HG03432 (cell line): Measurements from ENCODE around the gene LCTL.

Source experiments
- ATAC-seq: cut with Tn5 transposase; IDR thresholded peaks from one replicate; pipeline ENCODE4 v1.9.1; 2021; ENCODE audit warnings: mild to moderate bottlenecking, moderate library complexity; ENCODE audit not compliant: unreplicated experiment

The LCTL gene, protein sequence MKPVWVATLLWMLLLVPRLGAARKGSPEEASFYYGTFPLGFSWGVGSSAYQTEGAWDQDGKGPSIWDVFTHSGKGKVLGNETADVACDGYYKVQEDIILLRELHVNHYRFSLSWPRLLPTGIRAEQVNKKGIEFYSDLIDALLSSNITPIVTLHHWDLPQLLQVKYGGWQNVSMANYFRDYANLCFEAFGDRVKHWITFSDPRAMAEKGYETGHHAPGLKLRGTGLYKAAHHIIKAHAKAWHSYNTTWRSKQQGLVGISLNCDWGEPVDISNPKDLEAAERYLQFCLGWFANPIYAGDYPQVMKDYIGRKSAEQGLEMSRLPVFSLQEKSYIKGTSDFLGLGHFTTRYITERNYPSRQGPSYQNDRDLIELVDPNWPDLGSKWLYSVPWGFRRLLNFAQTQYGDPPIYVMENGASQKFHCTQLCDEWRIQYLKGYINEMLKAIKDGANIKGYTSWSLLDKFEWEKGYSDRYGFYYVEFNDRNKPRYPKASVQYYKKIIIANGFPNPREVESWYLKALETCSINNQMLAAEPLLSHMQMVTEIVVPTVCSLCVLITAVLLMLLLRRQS

DNA sequence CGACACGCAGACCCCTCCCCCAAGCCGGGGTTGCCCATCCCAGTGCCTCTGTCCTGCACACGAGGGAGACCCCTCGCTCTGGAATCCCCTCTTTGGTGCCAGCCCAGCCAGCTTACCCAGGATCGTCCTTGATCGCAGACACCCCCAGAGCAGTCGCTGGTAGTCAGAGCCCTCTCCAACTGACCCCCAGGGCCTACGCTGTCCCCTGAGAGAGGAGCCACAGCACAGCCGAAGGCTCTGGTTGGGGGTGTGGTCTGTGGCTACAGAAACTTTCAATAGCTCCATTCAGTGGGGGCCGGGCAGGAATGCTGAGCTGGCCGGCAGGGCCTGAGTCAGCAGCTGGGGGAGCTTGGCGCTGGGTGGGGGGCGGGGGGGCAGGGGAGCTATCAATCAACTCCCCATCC, at the start of gene LCTL:
Gene LCTL (minus strand): TSS at position 258 of the 404 bp plus-strand sequence. CDS start 633 bp downstream, outside the sequence.
- ATAC-seq: no peak

DNA sequence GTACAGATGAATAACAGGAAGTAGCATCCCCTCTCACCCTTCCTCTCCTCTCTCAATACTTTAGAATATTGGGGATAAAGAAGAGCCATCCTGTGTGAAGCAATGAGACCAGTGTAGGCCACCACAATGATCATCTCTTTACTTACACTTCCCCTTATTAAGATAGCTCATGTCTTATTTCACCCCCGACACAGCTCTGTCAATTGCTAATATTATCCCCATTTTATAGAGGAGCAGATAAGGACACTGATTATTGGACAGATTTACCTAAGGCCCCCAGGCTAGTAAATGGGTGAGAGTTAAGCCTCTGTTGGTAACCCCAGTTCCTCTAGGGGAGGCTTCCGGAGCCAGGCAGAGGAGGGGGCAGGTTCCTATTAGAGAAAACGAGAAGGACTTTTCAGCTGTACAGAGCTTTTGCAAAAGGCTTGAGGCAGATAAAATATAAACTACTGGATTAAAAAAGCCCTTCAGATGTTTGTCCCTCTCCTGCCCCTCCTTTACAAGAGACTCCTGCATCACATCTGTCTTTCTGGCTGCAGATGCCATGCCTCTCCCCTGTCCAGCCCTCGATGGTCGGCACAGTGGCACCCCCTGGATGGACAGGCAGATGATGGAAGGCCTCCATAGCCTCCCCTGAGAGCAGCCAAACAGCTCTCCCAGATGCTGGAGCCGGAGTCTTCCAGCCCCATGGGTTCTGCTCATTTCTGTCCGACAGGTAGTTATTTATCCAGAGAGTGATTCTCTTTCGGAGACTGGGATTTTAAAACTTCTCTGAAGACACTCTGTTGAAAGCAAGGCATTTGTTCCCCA, 49.4 kb upstream of the LCTL start:
- no peak for ATAC-seq

DNA sequence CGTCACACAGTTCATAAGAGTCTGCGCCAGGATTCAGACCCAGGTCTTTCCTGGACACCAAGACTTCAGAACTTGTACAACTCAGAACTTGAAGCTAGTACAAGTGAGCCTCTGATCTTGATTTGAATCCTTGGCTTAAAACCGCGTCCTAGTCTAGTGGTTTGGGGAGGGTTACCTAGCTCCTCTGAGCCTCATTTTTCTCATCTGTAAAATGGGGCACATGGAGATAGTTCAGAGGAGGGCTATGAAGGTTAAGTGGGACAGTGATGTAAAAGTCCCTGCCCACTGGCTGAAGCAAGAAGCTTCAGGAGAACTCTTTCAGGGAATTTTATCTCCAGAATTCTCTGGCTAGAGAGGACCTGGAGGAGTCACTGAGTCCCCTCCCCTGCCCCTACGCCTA, 48.7 kb upstream of the LCTL start:
- no peak for ATAC-seq

DNA sequence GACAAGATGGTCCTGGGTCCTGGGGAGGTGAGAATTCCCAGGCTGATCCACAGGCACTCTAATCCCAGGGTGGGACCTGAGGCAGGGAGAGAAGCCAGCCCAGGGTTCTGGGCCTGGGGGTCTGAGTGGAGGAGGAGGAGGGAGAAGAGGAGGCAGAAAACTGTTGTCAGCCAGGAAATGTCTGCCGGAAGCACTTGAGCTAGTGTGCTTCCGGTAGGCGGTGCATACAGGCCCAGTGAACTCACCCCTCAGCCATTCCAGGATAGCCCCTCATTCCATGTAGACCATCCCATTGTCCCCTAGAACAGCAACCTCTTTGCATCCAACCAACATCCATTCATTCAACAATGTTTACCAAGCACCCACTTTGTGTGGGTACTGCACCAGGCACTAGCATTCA, 47.9 kb upstream of the LCTL start:
- ATAC-seq: no peak

DNA sequence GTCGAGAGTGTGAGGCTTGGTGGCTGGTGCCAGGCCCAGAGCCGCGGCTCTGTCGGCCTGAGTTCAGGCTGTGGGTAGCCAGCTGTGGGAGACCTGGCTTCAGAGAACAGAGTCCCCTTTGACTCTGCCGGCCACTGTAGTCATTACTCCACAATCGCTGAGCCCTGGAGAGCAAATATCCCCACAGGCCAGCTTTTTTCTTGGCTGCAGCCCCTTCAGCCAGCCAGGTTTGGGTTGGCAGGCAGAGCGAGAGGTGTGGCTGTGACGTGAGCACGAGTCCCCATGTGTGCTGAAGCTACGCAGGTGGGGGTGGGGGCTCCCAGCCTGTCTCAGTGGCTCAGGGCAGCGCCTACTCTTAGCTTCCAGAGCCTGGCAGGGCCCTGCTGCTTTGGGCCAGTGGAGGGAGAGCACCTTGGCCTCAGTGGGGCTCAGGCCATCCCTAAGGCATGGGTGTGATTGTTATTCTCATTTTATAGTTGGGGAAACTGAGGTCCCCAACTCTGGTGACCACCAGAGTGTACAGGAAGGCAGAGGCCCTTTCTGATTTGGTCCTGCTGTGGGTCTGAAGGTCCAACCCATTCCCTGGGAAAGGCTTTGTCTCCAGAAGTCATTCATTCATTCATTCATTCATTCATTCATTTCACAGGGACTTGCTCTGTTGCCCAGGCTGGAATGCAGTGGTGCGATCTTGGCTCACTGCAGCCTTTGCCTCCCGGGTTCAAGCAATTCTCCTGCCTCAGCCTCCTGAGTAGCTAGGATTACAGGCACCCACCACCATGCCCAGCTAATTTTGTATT, 45.7 kb upstream of the LCTL start:
- no peak for ATAC-seq

DNA sequence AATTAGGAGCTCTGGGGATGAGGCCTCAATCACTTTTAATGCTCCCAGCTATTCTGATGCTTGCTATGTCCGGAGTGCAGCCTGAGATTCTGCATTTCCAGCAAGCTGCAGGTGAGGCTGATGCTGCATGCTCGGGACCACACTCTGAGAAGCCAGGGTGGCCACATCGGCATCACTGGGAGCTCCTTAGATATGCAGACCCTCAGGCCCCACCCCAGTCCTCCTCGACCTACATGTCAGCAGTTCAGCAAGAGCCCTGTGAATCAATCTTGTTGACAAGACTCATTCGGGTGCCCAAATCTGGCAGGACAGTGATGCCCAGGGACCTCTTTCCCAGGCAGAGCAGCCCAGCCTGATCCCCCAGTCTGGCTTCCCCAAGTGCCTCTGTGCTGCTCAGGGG, 44.1 kb upstream of the LCTL start:
- ATAC-seq: no peak

DNA sequence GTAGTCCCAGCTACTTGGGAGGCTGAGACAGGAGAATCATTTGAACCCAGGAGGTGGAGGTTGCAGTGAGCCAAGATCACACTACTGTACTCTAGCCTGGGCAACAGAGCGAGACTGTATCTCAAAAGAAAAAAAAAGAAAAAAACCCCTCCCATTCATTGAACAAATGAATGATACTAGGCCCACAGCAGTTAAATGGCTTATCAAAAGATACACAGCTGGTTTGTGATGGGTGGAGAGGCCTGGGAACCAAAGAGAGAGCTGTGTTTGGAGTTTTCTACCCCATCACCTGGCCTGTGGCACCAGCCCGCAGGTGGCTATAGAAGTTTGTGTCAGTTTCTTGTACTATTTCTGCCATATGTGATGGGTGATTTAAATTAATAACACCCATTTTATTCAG, 43.1 kb upstream of the LCTL start:
- ATAC-seq: no peak

DNA sequence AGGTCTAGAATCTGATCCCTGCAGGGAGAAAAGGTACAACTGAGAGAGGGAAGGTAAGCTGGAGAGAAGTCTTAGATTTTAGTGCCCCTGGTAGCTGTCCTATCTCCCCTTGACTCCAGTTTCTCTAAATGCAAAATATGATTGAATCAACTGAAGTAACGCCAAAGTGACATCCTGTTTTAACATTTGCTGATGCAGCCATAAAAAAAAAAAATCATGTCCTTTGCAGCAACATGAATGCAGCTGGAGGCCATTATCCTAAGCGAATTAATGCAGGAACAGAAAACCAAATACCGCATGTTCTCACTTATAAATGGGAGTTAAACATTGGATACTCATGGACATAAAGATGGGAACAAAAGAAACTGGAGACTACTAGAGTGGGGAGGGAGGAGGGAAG, 42.4 kb upstream of the LCTL start:
- no peak for ATAC-seq

DNA sequence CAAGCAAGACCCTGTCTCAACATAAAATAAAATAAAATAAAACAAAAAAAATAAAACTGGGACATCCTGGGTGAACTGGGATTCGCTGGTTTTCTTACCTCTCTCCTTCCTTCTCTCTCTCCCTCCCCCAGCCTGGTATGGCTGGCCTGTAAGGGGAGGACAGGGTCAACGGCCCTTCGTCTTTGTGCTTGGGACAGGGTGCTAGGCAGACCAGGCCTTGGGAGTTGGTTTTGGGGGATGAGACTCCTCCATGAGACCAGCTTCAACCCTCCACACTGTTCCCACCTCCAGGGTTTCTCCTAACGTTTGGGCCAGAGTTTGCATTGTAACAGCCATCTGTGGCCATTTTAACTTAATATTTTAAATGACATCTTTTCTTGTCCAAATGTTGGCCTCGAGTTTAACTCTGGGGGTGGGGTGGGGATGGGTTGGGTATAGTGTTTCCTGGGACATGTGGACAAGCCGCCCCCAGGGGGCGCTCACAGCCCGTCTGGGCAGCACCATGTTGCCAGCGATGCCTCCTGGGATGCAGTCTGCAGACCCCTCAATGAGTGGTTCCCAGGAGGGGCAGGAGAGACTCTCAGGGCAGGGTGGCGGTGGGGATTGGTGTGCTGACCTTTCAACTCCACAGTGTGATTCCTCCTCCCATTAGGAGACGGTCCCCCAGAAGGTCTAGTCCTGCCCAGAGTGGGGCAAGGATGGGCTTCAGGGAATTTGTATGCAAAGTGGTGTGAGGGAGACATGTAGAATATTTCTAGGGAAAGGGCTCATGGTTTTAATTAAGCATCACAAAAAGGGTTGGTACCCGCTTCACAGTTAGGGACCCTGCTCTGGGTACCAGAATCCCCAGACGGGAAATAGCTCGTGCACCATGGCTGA, 37.7 kb upstream of the LCTL start:
- no peak for ATAC-seq

DNA sequence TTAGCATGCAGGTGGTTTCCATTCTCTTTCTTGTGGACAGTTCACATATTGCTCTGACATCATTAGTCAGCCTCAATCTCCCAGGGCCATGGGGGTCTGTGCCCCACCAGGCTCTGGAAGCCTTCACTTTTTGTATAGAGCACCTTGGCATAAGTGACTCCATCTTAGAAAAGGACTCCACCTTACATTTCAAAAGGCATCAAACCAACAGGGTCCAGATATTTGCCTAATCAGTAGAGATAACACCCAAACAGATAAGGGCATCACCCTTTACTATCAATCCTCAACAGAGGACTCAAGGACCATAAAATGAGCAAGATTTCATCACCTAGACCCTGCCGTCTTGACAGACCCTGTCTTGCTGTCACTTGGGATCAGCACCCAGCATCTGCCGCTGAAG, 35.7 kb upstream of the LCTL start:
- ATAC-seq: no peak

DNA sequence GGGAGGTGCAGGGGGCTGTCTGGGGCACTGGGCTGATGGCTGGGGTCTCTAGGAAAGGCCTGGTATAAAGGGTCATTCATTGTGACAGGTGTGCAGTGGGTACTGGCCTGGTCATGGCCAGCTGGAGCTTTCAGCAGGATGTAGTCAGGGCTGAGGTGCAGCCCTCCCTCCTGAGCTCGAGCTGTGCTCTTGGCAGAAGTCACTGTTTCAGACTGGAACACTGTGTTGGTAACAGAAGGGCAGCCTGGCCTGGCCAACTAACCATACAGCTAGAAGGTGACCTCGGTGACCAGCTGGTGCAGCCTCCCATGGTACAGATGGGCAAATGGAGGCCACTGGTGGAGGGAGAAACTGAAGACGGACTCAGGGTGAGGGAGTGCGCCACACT, 34.4 kb upstream of the LCTL start:
- no peak for ATAC-seq

DNA sequence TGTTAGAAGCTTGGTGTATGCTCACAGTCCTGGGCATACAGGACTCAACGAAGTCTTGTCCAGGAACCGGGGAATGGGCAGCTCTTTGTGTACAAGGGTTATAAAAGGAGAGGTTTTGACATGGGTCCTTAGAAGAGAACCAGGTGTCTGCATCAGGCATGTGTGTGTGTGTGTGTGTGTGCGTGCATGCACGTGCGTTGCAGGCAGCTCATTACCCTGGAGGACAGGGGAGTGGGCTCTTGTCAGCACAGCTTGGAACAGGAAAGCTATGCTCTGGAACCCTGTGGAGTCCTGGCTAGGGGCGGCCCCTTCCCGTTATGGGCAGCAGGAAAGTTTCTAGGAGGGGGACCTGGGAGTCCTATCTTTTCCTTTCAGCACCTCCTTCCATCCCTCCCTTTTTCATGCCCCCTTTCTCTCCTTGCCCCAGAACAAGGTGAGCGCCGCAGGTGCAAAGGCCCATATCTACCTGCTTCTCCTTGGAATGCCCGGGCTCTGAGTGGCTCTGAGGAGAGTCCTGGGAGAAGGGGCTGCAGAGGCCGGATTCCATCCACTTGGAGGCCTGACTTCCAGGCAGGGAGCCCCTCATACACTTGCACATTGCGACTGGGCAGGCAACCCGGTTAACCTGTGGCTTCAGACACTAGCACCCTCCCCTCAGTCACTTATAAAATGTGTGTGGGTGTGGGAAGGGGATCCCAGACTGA, 33.9 kb upstream of the LCTL start:
- ATAC-seq: no peak

DNA sequence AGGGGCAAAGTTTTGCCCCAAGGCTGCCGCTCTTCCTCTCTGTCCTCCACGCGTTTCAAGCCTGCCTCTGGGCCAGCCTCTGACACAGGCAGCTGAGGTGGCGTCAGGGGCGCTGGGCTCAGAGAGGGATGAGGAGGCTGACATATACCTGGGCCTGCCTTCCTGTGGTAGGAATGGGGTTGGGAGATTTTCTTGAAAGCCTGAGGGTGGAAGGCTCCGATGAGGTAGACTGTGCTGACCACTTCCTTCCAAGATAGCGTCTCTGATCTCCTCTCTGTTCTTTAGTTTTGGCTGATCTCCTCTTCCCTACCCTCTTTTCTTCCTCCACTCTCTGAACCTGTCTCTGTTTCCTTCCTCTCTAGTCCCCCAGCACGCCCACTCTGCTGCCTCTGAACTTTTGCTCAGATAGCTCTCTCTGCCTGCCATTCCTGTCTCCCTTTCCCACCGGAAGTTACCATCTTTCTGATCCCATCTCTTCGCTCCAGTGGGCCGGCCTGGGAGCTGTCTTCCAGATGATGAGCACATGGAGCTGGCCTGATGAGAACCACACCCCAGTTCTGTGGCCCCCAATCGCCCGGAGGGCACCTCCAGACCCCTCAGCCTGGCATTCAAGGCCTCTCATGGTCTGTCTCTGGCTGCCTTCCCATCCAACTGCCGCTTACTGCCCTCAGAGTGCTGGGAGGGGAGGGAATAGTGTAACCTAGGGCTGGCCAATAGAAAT, 32.5 kb upstream of the LCTL start:
- ATAC-seq: no peak

DNA sequence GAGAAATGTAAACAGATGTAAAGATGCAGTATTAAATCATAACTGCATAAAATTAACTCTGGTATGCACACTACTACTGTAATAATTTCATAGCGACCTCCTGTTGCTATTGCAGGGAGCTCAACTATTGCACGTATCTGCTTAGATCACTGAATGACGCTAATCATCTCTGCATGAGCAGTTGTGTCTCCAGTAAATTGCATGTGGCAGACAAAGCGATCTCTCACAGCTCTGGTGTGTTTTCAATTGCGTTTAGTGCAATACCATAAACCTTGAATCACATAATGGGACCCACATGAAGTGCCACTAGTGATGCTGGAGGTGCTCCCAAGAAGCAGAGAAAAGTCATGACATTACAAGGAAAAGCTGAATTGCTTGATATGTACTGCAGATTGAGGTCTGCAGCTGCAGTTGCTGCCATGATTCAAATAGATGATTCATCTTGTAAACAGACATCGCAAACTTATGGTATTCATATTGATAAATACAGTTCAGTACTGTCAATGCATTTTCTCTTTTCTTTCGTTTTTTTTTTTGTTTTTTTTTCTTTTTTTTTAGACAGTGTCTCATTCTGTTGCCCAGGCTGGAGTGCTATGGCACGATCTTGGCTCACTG, 30.2 kb upstream of the LCTL start:
- no peak for ATAC-seq

DNA sequence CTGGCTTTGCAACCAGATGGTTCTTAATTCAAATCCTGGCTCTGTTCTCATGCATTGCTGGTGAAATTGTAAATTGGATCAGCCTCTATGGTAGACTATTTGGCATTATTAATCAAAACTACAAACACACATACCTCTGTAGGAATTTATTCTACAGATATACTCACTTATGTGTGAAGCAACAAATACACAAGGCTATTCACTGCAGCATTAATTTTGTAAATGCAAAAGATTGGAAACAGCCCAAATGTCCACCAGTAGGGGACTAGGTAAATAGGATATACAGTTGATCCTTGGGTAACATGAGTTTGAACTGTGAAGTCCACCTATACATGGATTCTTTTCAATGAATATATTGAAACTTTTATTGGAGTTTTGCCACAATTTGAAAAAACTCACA, 29.5 kb upstream of the LCTL start:
- no peak for ATAC-seq

DNA sequence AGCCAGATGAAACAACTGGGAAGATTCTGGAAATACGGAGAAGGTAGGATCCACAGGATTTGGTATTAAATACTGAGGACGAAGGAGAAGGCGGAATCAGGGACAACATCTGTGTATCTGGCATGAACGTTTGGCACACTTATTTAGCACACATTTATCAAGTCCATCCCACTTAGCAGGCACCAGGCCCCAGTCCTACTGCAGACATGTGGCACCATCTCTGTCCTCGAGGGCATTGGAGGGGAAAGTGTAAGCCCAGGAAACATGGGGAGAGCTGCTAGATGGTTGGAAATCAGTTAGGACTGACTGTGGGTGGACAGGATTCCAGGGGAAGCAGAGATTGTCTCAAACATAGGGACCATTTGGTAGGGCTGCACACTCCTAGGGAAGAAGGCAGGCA, 29.0 kb upstream of the LCTL start:
- ATAC-seq: no peak

DNA sequence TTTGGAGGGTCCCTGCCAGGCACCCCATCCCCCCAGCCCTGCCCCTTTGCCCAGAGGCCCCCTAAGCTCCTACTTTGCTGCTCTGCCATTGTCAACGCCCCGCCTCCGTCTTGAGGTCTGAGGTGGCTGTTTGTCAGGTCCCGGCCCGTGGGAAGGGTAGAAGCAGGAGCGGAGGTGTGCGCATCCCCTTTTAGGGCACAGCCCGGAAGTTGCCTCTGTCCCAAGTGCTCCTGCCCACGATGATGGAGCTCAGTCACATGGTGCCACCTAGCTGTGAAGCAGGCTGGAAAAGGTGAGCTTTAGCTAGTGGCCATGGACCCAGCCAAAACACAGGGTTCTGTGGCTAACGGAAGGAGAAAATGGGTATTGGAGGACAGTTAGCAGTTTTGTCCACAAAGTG, 28.5 kb upstream of the LCTL start:
- no peak for ATAC-seq

DNA sequence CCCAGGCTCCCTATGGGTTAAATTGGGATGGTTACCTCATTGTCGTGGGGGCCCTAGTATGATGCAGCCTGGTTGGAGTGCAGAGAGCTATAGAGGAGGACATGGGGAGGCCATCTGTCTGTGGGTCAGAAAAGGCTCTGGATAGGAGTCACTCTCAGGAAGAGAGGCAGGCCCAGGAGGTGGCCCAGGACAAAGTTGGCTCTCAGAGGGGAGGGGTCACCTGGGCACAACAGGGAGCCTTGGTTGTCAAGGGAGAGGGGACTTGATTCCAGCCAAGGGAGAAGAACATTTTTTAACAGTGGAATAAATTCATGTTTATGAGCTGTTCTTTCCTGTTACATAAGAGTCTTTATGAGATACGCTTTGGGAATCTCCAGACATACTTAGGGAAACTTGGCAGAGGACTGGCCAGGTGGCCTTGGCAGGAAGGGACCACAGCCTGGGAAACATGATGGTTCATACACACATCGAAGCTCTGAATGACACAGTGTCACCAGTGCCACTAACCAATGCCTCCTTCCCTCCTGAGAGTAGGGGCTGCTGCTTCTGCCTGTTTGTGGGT, 27.5 kb upstream of the LCTL start:
- no peak for ATAC-seq
